ENCODE results near the gene SMG1.
"Not testable (repeated sequence)": the region's sequence is repeated elsewhere in the genome, so short reads cannot be mapped to it uniquely, and the experiment has no call there.

Gene SMG1

GRCh38 chr16:18931756-18932155, 5.5 kb upstream of the SMG1 start:
- H3K4me3 ChIP-seq (ENCODE audit: low read depth, low read length): no peak overlapping the region
- no peak for TF ChIP-seq CTCF (IDR thresholded peaks at IDR 0.05; ENCODE audit: borderline replicate concordance, insufficient read depth, low read depth, low read length)

GRCh38 chr16:18930095-18930494, 3.9 kb upstream of the SMG1 start:
- not testable (repeated sequence) for H3K4me3 ChIP-seq (ENCODE audit: low read depth, low read length)

GRCh38 chr16:18928073-18928472, 1.9 kb upstream of the SMG1 start:
- not testable (repeated sequence) for H3K4me3 ChIP-seq (ENCODE audit: low read depth, low read length)

- peak overlapping the region; percentile 65 for H3K4me3 ChIP-seq (ENCODE audit: low read depth, low read length)
Measured at GRCh38 chr16:18925215-18925985, 808 bp downstream of the SMG1 start.

GRCh38 chr16:18923935-18924334, 2.3 kb downstream of the SMG1 start:
- H3K4me3 ChIP-seq (ENCODE audit: low read depth, low read length): not testable (repeated sequence)

- not testable (repeated sequence) for H3K4me3 ChIP-seq (ENCODE audit: low read depth, low read length)
Measured at GRCh38 chr16:18923124-18923523, 3.1 kb downstream of the SMG1 start.

GRCh38 chr16:18909585-18909984, 16.6 kb downstream of the SMG1 start:
- H3K4me3 ChIP-seq (ENCODE audit: low read depth, low read length): not testable (repeated sequence)

GRCh38 chr16:18908716-18909115, 17.5 kb downstream of the SMG1 start:
- H3K4me3 ChIP-seq (ENCODE audit: low read depth, low read length): not testable (repeated sequence)

- not testable (repeated sequence) for H3K4me3 ChIP-seq (ENCODE audit: low read depth, low read length)
Measured at GRCh38 chr16:18902778-18903177, 23.4 kb downstream of the SMG1 start.

GRCh38 chr16:18902044-18902443, 24.2 kb downstream of the SMG1 start:
- H3K4me3 ChIP-seq (ENCODE audit: low read depth, low read length): not testable (repeated sequence)

GRCh38 chr16:18901194-18901593, 25.0 kb downstream of the SMG1 start:
- H3K4me3 ChIP-seq (ENCODE audit: low read depth, low read length): not testable (repeated sequence)

- not testable (repeated sequence) for H3K4me3 ChIP-seq (ENCODE audit: low read depth, low read length)
Measured at GRCh38 chr16:18884456-18884855, 41.8 kb downstream of the SMG1 start.

GRCh38 chr16:18877734-18878133, 48.5 kb downstream of the SMG1 start:
- not testable (repeated sequence) for H3K4me3 ChIP-seq (ENCODE audit: low read depth, low read length)

- not testable (repeated sequence) for H3K4me3 ChIP-seq (ENCODE audit: low read depth, low read length)
Measured at GRCh38 chr16:18877259-18877658, 48.9 kb downstream of the SMG1 start.

- H3K4me3 ChIP-seq (ENCODE audit: low read depth, low read length): not testable (repeated sequence)
Measured at GRCh38 chr16:18876301-18876700, 49.9 kb downstream of the SMG1 start.

GRCh38 chr16:18869043-18869771, 57.0 kb downstream of the SMG1 start:
- H3K4me3 ChIP-seq (ENCODE audit: low read depth, low read length): not testable (repeated sequence)

- not testable (repeated sequence) for H3K4me3 ChIP-seq (ENCODE audit: low read depth, low read length)
Measured at GRCh38 chr16:18866277-18866823, 59.9 kb downstream of the SMG1 start.

- not testable (repeated sequence) for H3K4me3 ChIP-seq (ENCODE audit: low read depth, low read length)
Measured at GRCh38 chr16:18862891-18863290, 63.3 kb downstream of the SMG1 start.

All from GM12875 (cell line).